ENCODE results near the gene ZNF732.

DNA sequence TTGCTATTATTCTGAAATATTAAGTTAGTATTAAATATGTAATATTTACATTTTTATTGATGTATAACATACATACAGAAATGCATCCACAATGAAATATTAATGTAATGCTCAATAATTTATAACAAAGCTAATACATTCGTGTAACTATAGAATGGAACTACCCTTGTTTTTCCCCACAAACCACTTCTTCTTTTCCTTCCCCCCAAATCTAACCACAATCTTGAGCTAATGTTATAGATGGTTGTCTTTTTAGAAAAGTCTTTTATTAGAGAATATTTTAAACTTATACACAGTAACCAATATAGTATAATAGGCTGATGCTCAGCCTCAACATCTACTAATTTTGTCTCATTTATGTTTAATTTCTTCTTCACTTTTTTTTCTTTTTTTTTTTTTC, 4.5 kb upstream of the ZNF732 start:
- TF ChIP-seq GATA2 (IDR thresholded peaks at IDR 0.05; ENCODE audit: low read depth, low read length) (no peak), GATA3 (IDR thresholded peaks at IDR 0.05; ENCODE audit: low read depth, low read length) (no peak)
